ENCODE measurements around the gene TNNT3. TPM values are rescaled to one million over a fixed set of nuclear protein-coding genes. Genes with fewer than 3 reads are reported as not detected.
"Not testable (repeated sequence)": the region's sequence is repeated elsewhere in the genome, so short reads cannot be mapped to it uniquely, and the experiment has no call there.

Gene TNNT3
- total and polyA plus RNA-seq, 8 donors: 0.75 to 14.5 (median 3.1) TPM; not detected in 3

GRCh38 chr11:1871531-1871930 is 48.0 kb upstream of the TNNT3 start:
- Histone ChIP-seq H3K27me3 (peaks cover 0 to 46% (median 0%) of the 10 kb centered on the region in 3 donors), H3K9me3 (no peaks in the 10 kb centered on the region), H3K4me1 (peaks cover 16 to 66% (median 53%) of the 10 kb centered on the region in 4 donors), H3K36me3 (no peaks in the 10 kb centered on the region), H3K4me3 (peak overlapping the region; percentile 31 to 41 (median 36)), H3K27ac (peak overlapping the region; percentile 54 to 88 (median 78))
- intact Hi-C loops (cut with DNase I; ENCODE audit: low total_unique reads): no loop called here
- DNase-seq: no peak
- WGBS, 5 donors: 71 to 83% (median 76%) methylated on average over 11 to 15 of the region's 15 CpGs
- TF ChIP-seq POLR2A (IDR thresholded peaks at IDR 0.05) (no peak), CTCF (IDR thresholded peaks at IDR 0.05) (no peak), POLR2AphosphoS5 (IDR thresholded peaks at IDR 0.05) (no peak), EP300 (IDR thresholded peaks at IDR 0.05) (no peak)

- no peak for TF ChIP-seq CTCF (IDR thresholded peaks at IDR 0.05)
- no peak for TF ChIP-seq EP300 (IDR thresholded peaks at IDR 0.05)
- no peak for TF ChIP-seq POLR2A (IDR thresholded peaks at IDR 0.05)
- no peak for TF ChIP-seq POLR2AphosphoS5 (IDR thresholded peaks at IDR 0.05)
- WGBS, 5 donors: 68 to 81% (median 73%) methylated on average over 12 to 25 of the region's 25 CpGs
- H3K27me3 ChIP-seq: peaks cover 0 to 46% (median 0%) of the 10 kb centered on the region in 3 donors
- no peaks in the 10 kb centered on the region for H3K9me3 ChIP-seq
- peak overlapping the region; percentile 54 to 88 (median 78) for H3K27ac ChIP-seq
- no peak for DNase-seq
- no peaks in the 10 kb centered on the region for H3K36me3 ChIP-seq
- peak overlapping the region; percentile 21 to 41 (median 36) for H3K4me3 ChIP-seq
- H3K4me1 ChIP-seq: peaks cover 23 to 66% (median 51%) of the 10 kb centered on the region in 4 donors
- intact Hi-C loops (cut with DNase I; ENCODE audit: low total_unique reads): no loop called here
Measured at GRCh38 chr11:1872267-1872985, 47.1 kb upstream of the TNNT3 start.

- DNase-seq: peak in 1 of 2 donors; percentile 67
- H3K27me3 ChIP-seq: peaks cover 0 to 46% (median 0%) of the 10 kb centered on the region in 3 donors
- H3K27ac ChIP-seq: peak overlapping the region; percentile 54 to 88 (median 78)
Measured at GRCh38 chr11:1873048-1873812, 46.3 kb upstream of the TNNT3 start.

GRCh38 chr11:1873813-1874150 is 45.7 kb upstream of the TNNT3 start:
- H3K4me3 ChIP-seq; H3K9me3 ChIP-seq; DNase-seq; intact Hi-C loops (cut with DNase I; ENCODE audit: low total_unique reads); H3K36me3 ChIP-seq: not testable (repeated sequence)
- H3K27ac ChIP-seq: peak overlapping the region; percentile 54 to 88 (median 78)
- peaks cover 0 to 42% (median 0%) of the 10 kb centered on the region in 3 donors for H3K27me3 ChIP-seq
- peaks cover 25 to 73% (median 48%) of the 10 kb centered on the region in 4 donors for H3K4me1 ChIP-seq
- 75 to 94% (median 88%) methylated on average over 8 to 17 of the region's 17 CpGs for WGBS, 5 donors

More at GRCh38 chr11:1873048-1873812, 46.3 kb upstream of the TNNT3 start:
- H3K4me1 ChIP-seq: peaks cover 25 to 70% (median 49%) of the 10 kb centered on the region in 4 donors
- TF ChIP-seq EP300 (IDR thresholded peaks at IDR 0.05): no peak
- no peak for TF ChIP-seq POLR2AphosphoS5 (IDR thresholded peaks at IDR 0.05)
- TF ChIP-seq CTCF (IDR thresholded peaks at IDR 0.05): no peak
- peak overlapping the region in 3 of 4 donors; percentile 21 to 41 (median 37) for H3K4me3 ChIP-seq
- WGBS, 5 donors: 35 to 45% (median 43%) methylated on average over 8 to 11 of the region's 11 CpGs
- intact Hi-C loops (cut with DNase I; ENCODE audit: low total_unique reads): no loop called here
- no peaks in the 10 kb centered on the region for H3K36me3 ChIP-seq
- no peaks in the 10 kb centered on the region for H3K9me3 ChIP-seq

- Histone ChIP-seq H3K4me1 (peaks cover 25 to 68% (median 47%) of the 10 kb centered on the region in 4 donors), H3K27ac (peak overlapping the region; percentile 60 to 88 (median 83)), H3K27me3 (peaks cover 0 to 34% (median 0%) of the 10 kb centered on the region in 3 donors), H3K4me3 (peak overlapping the region in 2 of 4 donors; percentile 13 to 31)
- intact Hi-C loops (cut with DNase I; ENCODE audit: low total_unique reads); H3K36me3 ChIP-seq; H3K9me3 ChIP-seq; DNase-seq: not testable (repeated sequence)
- 57 to 72% (median 69%) methylated on average over 14 to 17 of the region's 17 CpGs for WGBS, 5 donors
Measured at GRCh38 chr11:1874441-1875092, 44.9 kb upstream of the TNNT3 start.

Data from stomach (tissue), 9 donors.